HCT116 (cell line): Measurements from ENCODE around the gene PTPN2.

Source experiments
- CTCF ChIP-seq, 3 experiments: fragments of 200-600 bp in 1 of 3; sonication (generic) in 1 of 3; IDR thresholded peaks in 2 of 3; conservative IDR thresholded peaks in 1 of 3; 2 replicates each; pipeline ENCODE4 v1.5.1; 2012 to 2017; ENCODE audit warnings: low read depth in 2 of 3, low read length in 2 of 3, antibody characterized with exemption in 1 of 3, borderline replicate concordance in 1 of 3, control low read depth in 1 of 3, mild to moderate bottlenecking in 1 of 3, mixed read lengths in 1 of 3, mixed run types in 1 of 3, moderate library complexity in 1 of 3; ENCODE audit not compliant: insufficient read depth in 1 of 3
- POLR2A ChIP-seq: IDR thresholded peaks from 2 replicates; pipeline ENCODE4 v1.7.0; 2011; ENCODE audit warnings: borderline replicate concordance; ENCODE audit not compliant: insufficient read depth, insufficient read length; ENCODE audit errors: extremely low read depth
- POLR2AphosphoS5 ChIP-seq: IDR thresholded peaks from 2 replicates; pipeline ENCODE4 v1.6.1; 2011; ENCODE audit warnings: mild to moderate bottlenecking, low read depth, low read length, moderate library complexity
- RAD21 ChIP-seq: IDR thresholded peaks from 2 replicates; pipeline ENCODE4 v1.6.1; 2012; ENCODE audit warnings: low read depth, mild to moderate bottlenecking
- REST ChIP-seq: IDR thresholded peaks from 2 replicates; pipeline ENCODE4 v1.6.1; 2012; ENCODE audit warnings: low read depth
- SRF ChIP-seq: IDR thresholded peaks from 2 replicates; pipeline ENCODE4 v1.6.1; 2012; ENCODE audit warnings: low read depth
- ZNF274 ChIP-seq: fragments of 200-500 bp; sonication (Bioruptor generic); IDR thresholded peaks from 2 replicates; pipeline ENCODE4 v1.6.1; 2014; ENCODE audit warnings: mild to moderate bottlenecking, low read depth, low read length, inconsistent platforms

GRCh38 chr18:12930908-12931307, 46.9 kb upstream of the PTPN2 start:
- TF ChIP-seq SRF: no peak
- TF ChIP-seq REST: no peak
- no peak for TF ChIP-seq CTCF (IDR thresholded peaks at IDR 0.05 in 2 of 3, conservative IDR thresholded peaks at IDR 0.05 in 1 of 3; ENCODE audit: borderline replicate concordance in 1 of 3, insufficient read depth in 1 of 3, low read depth in 2 of 3, low read length in 2 of 3)
- no peak for TF ChIP-seq RAD21
- TF ChIP-seq POLR2AphosphoS5: no peak
- no peak for TF ChIP-seq ZNF274
- no peak for TF ChIP-seq POLR2A
